ENCODE measurements around the gene CACNG5. TPM values are rescaled to one million over a fixed set of nuclear protein-coding genes. Genes with fewer than 3 reads are reported as not detected.

CACNG5 gene
- polyA plus RNA-seq, 1 donor from 2014 or later: not detected

DNA sequence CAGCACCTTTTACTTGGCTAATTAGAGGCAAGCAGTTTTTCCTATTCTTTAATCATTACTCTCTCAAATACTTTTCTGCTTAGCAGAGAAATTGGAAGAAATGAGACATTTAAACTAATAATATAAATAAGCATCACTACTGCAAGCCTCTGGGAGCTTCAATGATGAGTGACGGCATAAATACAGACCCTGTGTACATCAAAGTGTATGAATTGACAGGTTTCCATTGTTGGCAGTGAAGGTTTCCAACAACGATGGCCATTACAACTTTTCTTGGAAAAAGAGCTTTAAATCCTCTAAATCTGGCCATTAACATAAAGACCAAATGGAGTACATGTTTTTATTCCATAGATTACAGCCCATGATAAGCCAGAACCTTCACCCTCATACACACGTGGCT lies 39.4 kb upstream of the CACNG5 start:
- Histone ChIP-seq H3K9ac (ENCODE audit: low read length) (no peak overlapping the region), H3F3A (ENCODE audit: insufficient read depth, low read length, poor library complexity, severe bottlenecking) (peaks cover 3% of the 10 kb centered on the region), H3K79me2 (replicated peaks; ENCODE audit: insufficient read depth, low read length) (no peaks in the 10 kb centered on the region), H3K27ac (ENCODE audit: low read length) (peak overlapping the region; percentile 13), H3K27me3 (ENCODE audit: insufficient read depth, low read depth, low read length) (no peaks in the 10 kb centered on the region), H3K9me2 (ENCODE audit: insufficient read depth, low read length) (no peaks in the 10 kb centered on the region), H3K36me3 (ENCODE audit: insufficient read depth, low read length) (no peaks in the 10 kb centered on the region), H3K9me3 (ENCODE audit: low read length) (no peaks in the 10 kb centered on the region), H3K4me2 (ENCODE audit: low read length) (no peak overlapping the region), H2AFZ (ENCODE audit: low read depth, low read length) (no peak overlapping the region), H4K20me1 (ENCODE audit: insufficient read depth) (no peaks in the 10 kb centered on the region), H3K4me3 (ENCODE audit: low read length) (no peak overlapping the region)
- TF ChIP-seq EP300 (conservative IDR thresholded peaks at IDR 0.05; ENCODE audit: poor library complexity, severe bottlenecking) (peak; percentile 73), POLR2AphosphoS5 (IDR thresholded peaks at IDR 0.05) (peak; percentile 61), MXI1 (conservative IDR thresholded peaks at IDR 0.05; ENCODE audit: poor library complexity, severe bottlenecking) (no peak)

DNA sequence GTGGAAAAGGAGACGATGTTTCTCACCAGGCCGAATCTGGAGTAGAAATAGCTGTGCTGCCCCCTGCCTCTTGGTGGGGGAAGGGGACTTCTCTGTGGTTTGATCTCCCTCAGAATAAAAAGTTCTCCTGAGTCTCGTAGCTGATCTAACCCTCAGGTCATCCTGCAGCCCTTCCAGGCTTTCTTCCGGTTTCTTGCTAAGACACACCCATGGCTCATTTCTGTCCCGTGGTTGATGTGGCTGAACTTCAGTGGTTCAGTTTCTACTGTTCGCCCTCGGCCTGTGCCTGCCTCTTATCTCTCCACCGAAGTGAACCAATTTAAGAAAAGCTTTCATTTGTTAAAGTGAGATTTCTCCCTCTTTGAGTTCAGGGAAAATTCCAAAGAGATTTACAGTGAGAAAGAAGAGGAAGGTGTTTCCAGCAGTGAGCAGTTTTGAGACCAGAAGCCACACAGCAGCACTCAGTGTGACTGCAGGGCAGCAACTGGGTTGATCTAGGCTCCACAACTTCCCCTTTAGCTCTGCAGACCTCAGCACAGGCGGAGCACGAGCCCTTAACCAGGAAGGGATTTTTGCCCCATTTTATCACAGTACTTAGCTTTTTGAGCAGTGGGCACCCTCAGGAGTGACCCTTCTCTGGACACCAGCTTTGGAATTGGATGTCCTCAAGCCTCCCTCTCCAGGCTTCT lies 34.9 kb upstream of the CACNG5 start:
- H3F3A ChIP-seq (ENCODE audit: insufficient read depth, low read length, poor library complexity, severe bottlenecking): peaks cover 3% of the 10 kb centered on the region
- no peaks in the 10 kb centered on the region for H3K27me3 ChIP-seq (ENCODE audit: insufficient read depth, low read depth, low read length)
- H3K4me3 ChIP-seq (ENCODE audit: low read length): no peak overlapping the region
- H4K20me1 ChIP-seq (ENCODE audit: insufficient read depth): no peaks in the 10 kb centered on the region
- no peaks in the 10 kb centered on the region for H3K9me2 ChIP-seq (ENCODE audit: insufficient read depth, low read length)
- H3K9ac ChIP-seq (ENCODE audit: low read length): no peak overlapping the region
- H3K36me3 ChIP-seq (ENCODE audit: insufficient read depth, low read length): no peaks in the 10 kb centered on the region
- H2AFZ ChIP-seq (ENCODE audit: low read depth, low read length): no peak overlapping the region
- H3K9me3 ChIP-seq (ENCODE audit: low read length): no peaks in the 10 kb centered on the region
- H3K79me2 ChIP-seq (replicated peaks; ENCODE audit: insufficient read depth, low read length): no peaks in the 10 kb centered on the region
- no peak overlapping the region for H3K4me2 ChIP-seq (ENCODE audit: low read length)
- no peak for TF ChIP-seq EP300 (conservative IDR thresholded peaks at IDR 0.05; ENCODE audit: poor library complexity, severe bottlenecking)
- no peak for TF ChIP-seq SMC3 (conservative IDR thresholded peaks at IDR 0.05; ENCODE audit: poor library complexity)
- no peak for TF ChIP-seq RAD21 (conservative IDR thresholded peaks at IDR 0.05)
- TF ChIP-seq, protein P1, sequence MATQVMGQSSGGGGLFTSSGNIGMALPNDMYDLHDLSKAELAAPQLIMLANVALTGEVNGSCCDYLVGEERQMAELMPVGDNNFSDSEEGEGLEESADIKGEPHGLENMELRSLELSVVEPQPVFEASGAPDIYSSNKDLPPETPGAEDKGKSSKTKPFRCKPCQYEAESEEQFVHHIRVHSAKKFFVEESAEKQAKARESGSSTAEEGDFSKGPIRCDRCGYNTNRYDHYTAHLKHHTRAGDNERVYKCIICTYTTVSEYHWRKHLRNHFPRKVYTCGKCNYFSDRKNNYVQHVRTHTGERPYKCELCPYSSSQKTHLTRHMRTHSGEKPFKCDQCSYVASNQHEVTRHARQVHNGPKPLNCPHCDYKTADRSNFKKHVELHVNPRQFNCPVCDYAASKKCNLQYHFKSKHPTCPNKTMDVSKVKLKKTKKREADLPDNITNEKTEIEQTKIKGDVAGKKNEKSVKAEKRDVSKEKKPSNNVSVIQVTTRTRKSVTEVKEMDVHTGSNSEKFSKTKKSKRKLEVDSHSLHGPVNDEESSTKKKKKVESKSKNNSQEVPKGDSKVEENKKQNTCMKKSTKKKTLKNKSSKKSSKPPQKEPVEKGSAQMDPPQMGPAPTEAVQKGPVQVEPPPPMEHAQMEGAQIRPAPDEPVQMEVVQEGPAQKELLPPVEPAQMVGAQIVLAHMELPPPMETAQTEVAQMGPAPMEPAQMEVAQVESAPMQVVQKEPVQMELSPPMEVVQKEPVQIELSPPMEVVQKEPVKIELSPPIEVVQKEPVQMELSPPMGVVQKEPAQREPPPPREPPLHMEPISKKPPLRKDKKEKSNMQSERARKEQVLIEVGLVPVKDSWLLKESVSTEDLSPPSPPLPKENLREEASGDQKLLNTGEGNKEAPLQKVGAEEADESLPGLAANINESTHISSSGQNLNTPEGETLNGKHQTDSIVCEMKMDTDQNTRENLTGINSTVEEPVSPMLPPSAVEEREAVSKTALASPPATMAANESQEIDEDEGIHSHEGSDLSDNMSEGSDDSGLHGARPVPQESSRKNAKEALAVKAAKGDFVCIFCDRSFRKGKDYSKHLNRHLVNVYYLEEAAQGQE (IDR thresholded peaks at IDR 0.05; ENCODE audit: borderline replicate concordance): no peak
- H3K27ac ChIP-seq (ENCODE audit: low read length): no peak overlapping the region

- Histone ChIP-seq H2AFZ (ENCODE audit: low read depth, low read length) (no peak overlapping the region), H3K27ac (ENCODE audit: low read length) (no peak overlapping the region), H3K9me3 (ENCODE audit: low read length) (no peaks in the 10 kb centered on the region), H4K20me1 (ENCODE audit: insufficient read depth) (no peaks in the 10 kb centered on the region), H3K27me3 (ENCODE audit: insufficient read depth, low read depth, low read length) (no peaks in the 10 kb centered on the region), H3K9me2 (ENCODE audit: insufficient read depth, low read length) (no peaks in the 10 kb centered on the region), H3K79me2 (replicated peaks; ENCODE audit: insufficient read depth, low read length) (no peaks in the 10 kb centered on the region), H3F3A (ENCODE audit: insufficient read depth, low read length, poor library complexity, severe bottlenecking) (no peaks in the 10 kb centered on the region), H3K9ac (ENCODE audit: low read length) (no peak overlapping the region), H3K4me2 (ENCODE audit: low read length) (no peak overlapping the region), H3K36me3 (ENCODE audit: insufficient read depth, low read length) (no peaks in the 10 kb centered on the region), H3K4me3 (ENCODE audit: low read length) (no peak overlapping the region)
- TF ChIP-seq RAD21 (conservative IDR thresholded peaks at IDR 0.05) (no peak), EZH2 (IDR thresholded peaks at IDR 0.05; ENCODE audit: borderline replicate concordance, insufficient read depth, low read length, poor library complexity, severe bottlenecking) (no peak)
These were observed 31.4 kb upstream of the CACNG5 start for GRCh38 chr17:66803474-66803951.

Data from neural cell (in vitro differentiated cells).